ENCODE data around the gene CDC42BPB. TPM values are rescaled to one million over a fixed set of nuclear protein-coding genes. Genes with fewer than 3 reads are reported as not detected.

The CDC42BPB gene
- polyA plus RNA-seq, 1 donor (not counting 4 experiments of a cell fraction or from before 2014, with no cell fraction given), result 41.3 TPM

- no peak for DNase-seq (ENCODE audit: low read depth, low spot score)
- Histone ChIP-seq H3K4me2 (ENCODE audit: control insufficient read depth, extremely low read depth, insufficient read depth, low read depth, low read length) (no peak overlapping the region), H3K9ac (ENCODE audit: control insufficient read depth, extremely low read depth, insufficient read depth, low read length) (no peak overlapping the region), H3K9me1 (ENCODE audit: control insufficient read depth, extremely low read depth, insufficient read depth, low read length) (no peaks in the 10 kb centered on the region), H3K79me2 (ENCODE audit: control insufficient read depth, insufficient read depth, low read length) (no peaks in the 10 kb centered on the region), H3K4me1 (ENCODE audit: control insufficient read depth, extremely low read depth, insufficient read depth, low read length) (no peaks in the 10 kb centered on the region), H3K36me3 (ENCODE audit: control insufficient read depth in 2 of 2, extremely low read depth in 1 of 2, insufficient read depth in 2 of 2, low read length in 2 of 2) (peaks cover 13 to 32% of the 10 kb centered on the region in 2 experiments), H3K4me3 (ENCODE audit: control insufficient read depth in 2 of 3, extremely low read depth in 1 of 3, insufficient read depth in 2 of 3, low read depth in 1 of 3, low read length in 3 of 3) (no peak overlapping the region), H3K27ac (ENCODE audit: control insufficient read depth, insufficient read depth, low read length) (no peak overlapping the region), H2AFZ (ENCODE audit: control insufficient read depth, low read length) (no peak overlapping the region), H3K9me3 (ENCODE audit: control insufficient read depth, low read depth, low read length) (no peaks in the 10 kb centered on the region), H4K20me1 (ENCODE audit: control insufficient read depth, extremely low read depth, insufficient read depth, low read length) (no peaks in the 10 kb centered on the region), H3K27me3 (ENCODE audit: control insufficient read depth, extremely low read depth, insufficient read depth, low read length) (no peaks in the 10 kb centered on the region)
- no peak for FAIRE-seq
- dilution Hi-C loops (cut with MboI; ENCODE audit: extremely low pct_ligation_motif_present, low sequenced_read_pairs), result no loop called here
- no peak for TF ChIP-seq EZH2 (IDR thresholded peaks at IDR 0.05; ENCODE audit: low read length)
- TF ChIP-seq CTCF (optimal IDR thresholded peaks at IDR 0.05 in 1 of 3, IDR thresholded peaks at IDR 0.05 in 1 of 3, conservative IDR thresholded peaks at IDR 0.05 in 1 of 3; ENCODE audit: extremely low read depth in 1 of 3, insufficient read depth in 2 of 3, low read length in 3 of 3), result no peak
Observed at GRCh38 chr14:102937331-102938175, 119.8 kb downstream of the CDC42BPB start.

GRCh38 chr14:102935756-102936155, 121.6 kb downstream of the CDC42BPB start:
- FAIRE-seq (no peak), DNase-seq (ENCODE audit: low read depth, low spot score) (no peak)
- no peak overlapping the region for H3K27ac ChIP-seq (ENCODE audit: control insufficient read depth, insufficient read depth, low read length)
- no peak overlapping the region for H3K4me2 ChIP-seq (ENCODE audit: control insufficient read depth, extremely low read depth, insufficient read depth, low read depth, low read length)
- no peaks in the 10 kb centered on the region for H3K9me3 ChIP-seq (ENCODE audit: control insufficient read depth, low read depth, low read length)
- H3K4me3 ChIP-seq (ENCODE audit: control insufficient read depth in 2 of 3, extremely low read depth in 1 of 3, insufficient read depth in 2 of 3, low read depth in 1 of 3, low read length in 3 of 3), result no peak overlapping the region
- no peaks in the 10 kb centered on the region for H3K4me1 ChIP-seq (ENCODE audit: control insufficient read depth, extremely low read depth, insufficient read depth, low read length)
- H3K36me3 ChIP-seq (ENCODE audit: control insufficient read depth in 2 of 2, extremely low read depth in 1 of 2, insufficient read depth in 2 of 2, low read length in 2 of 2), result peaks cover 10 to 26% of the 10 kb centered on the region in 2 experiments
- dilution Hi-C loops (cut with MboI; ENCODE audit: extremely low pct_ligation_motif_present, low sequenced_read_pairs), result no loop called here
- TF ChIP-seq EZH2 (IDR thresholded peaks at IDR 0.05; ENCODE audit: low read length) (no peak), CTCF (optimal IDR thresholded peaks at IDR 0.05 in 1 of 3, IDR thresholded peaks at IDR 0.05 in 1 of 3, conservative IDR thresholded peaks at IDR 0.05 in 1 of 3; ENCODE audit: extremely low read depth in 1 of 3, insufficient read depth in 2 of 3, low read length in 3 of 3) (no peak)
- no peaks in the 10 kb centered on the region for H3K27me3 ChIP-seq (ENCODE audit: control insufficient read depth, extremely low read depth, insufficient read depth, low read length)
- no peaks in the 10 kb centered on the region for H3K9me1 ChIP-seq (ENCODE audit: control insufficient read depth, extremely low read depth, insufficient read depth, low read length)
- peaks cover 3% of the 10 kb centered on the region for H4K20me1 ChIP-seq (ENCODE audit: control insufficient read depth, extremely low read depth, insufficient read depth, low read length)
- no peak overlapping the region for H2AFZ ChIP-seq (ENCODE audit: control insufficient read depth, low read length)
- H3K79me2 ChIP-seq (ENCODE audit: control insufficient read depth, insufficient read depth, low read length), result no peaks in the 10 kb centered on the region
- H3K9ac ChIP-seq (ENCODE audit: control insufficient read depth, extremely low read depth, insufficient read depth, low read length), result no peak overlapping the region
